Lower leg skin (tissue), 4 donors: Measurements from ENCODE around the gene COL4A6. TPM values are rescaled to one million over a fixed set of nuclear protein-coding genes. Genes with fewer than 3 reads are reported as not detected.

Experiments used
- DNase-seq, 2 donors: peaks; one replicate each; pipeline ENCODE4 v3.0.0-alpha.2; 2019; ENCODE audit warnings: low spot score in 2 of 2
- H3K4me3 ChIP-seq: fragments of 200-600 bp; sonication (generic); 2 replicates; pipeline ENCODE4 v1.5.1; 2017; ENCODE audit warnings: mild to moderate bottlenecking, low read depth; ENCODE audit not compliant: poor library complexity, severe bottlenecking
- CTCF ChIP-seq, 3 donors: fragments of 450-650 bp; IDR thresholded peaks; one replicate each; pipeline ENCODE4 v1.5.1; 2016; ENCODE audit warnings: antibody characterized with exemption in 3 of 3, mild to moderate bottlenecking in 3 of 3, moderate library complexity in 2 of 3
- POLR2A ChIP-seq, 2 donors: fragments of 450-650 bp; IDR thresholded peaks; one replicate each; pipeline ENCODE4 v1.6.1; 2016 to 2017; ENCODE audit warnings: antibody characterized with exemption in 2 of 2, mild to moderate bottlenecking in 1 of 2, moderate library complexity in 1 of 2
- WGBS, 2 donors: methylation state at CpG; one replicate each; pipeline ENCODE4 v1.1.5; 2018; 5-methylcytosine and 5-hydroxymethylcytosine counted together
- intact Hi-C: fragments of 100-400 bp; cut with DNase I; formaldehyde crosslinking; loops from one replicate; pipeline ENCODE4 v1.15.0; 2023; ENCODE audit warnings: low total_unique reads
- total RNA-seq, 4 donors: library from RNA; depleted of rRNA; stranded (reverse); fragments of >200 nt; gene quantifications; one replicate each; pipeline ENCODE4 v1.1.0, GENCODE V29; 2016

COL4A6 gene
- total RNA-seq, 4 donors from 2014 or later, result 9.4 to 15.3 (median 11.6) TPM

- 15 to 20% methylated on average over 10 to 11 of the region's 11 CpGs for WGBS, 2 donors
- TF ChIP-seq CTCF (IDR thresholded peaks at IDR 0.05) (no peak), POLR2A (IDR thresholded peaks at IDR 0.05) (no peak)
- H3K4me3 ChIP-seq, result no peak overlapping the region
- intact Hi-C loops, result no loop called here
- DNase-seq, result no peak
Measured at GRCh38 chrX:108224727-108225621, 213.2 kb downstream of the COL4A6 start.

- no peak overlapping the region for H3K4me3 ChIP-seq
- intact Hi-C loops, result no loop called here
- DNase-seq, result no peak
- 65 to 71% methylated on average over 2 of the region's 2 CpGs for WGBS, 2 donors
- TF ChIP-seq POLR2A (IDR thresholded peaks at IDR 0.05), result no peak
- no peak for TF ChIP-seq CTCF (IDR thresholded peaks at IDR 0.05)
Measured at GRCh38 chrX:108224218-108224617, 214.0 kb downstream of the COL4A6 start.

- no peak for TF ChIP-seq POLR2A (IDR thresholded peaks at IDR 0.05)
- TF ChIP-seq CTCF (IDR thresholded peaks at IDR 0.05), result no peak
- WGBS, 2 donors, result 43 to 53% methylated on average over 5 of the region's 5 CpGs
- no peak for DNase-seq
- H3K4me3 ChIP-seq, result no peak overlapping the region
- intact Hi-C loops, result no loop called here
Measured at GRCh38 chrX:108223585-108223984, 214.6 kb downstream of the COL4A6 start.

- intact Hi-C loops, result no loop called here
- no peak for DNase-seq
- no peak overlapping the region for H3K4me3 ChIP-seq
- WGBS, 2 donors, result 45 to 67% methylated on average over 7 of the region's 7 CpGs
- TF ChIP-seq POLR2A (IDR thresholded peaks at IDR 0.05) (no peak), CTCF (IDR thresholded peaks at IDR 0.05) (no peak)
Measured at GRCh38 chrX:108221301-108221864, 216.8 kb downstream of the COL4A6 start.

GRCh38 chrX:108219949-108220601 is 218.1 kb downstream of the COL4A6 start:
- H3K4me3 ChIP-seq, result no peak overlapping the region
- DNase-seq, result no peak
- TF ChIP-seq CTCF (IDR thresholded peaks at IDR 0.05) (no peak), POLR2A (IDR thresholded peaks at IDR 0.05) (no peak)
- 66 to 90% methylated on average over 5 of the region's 5 CpGs for WGBS, 2 donors
- intact Hi-C loops, result no loop called here
